Coronary artery (tissue), 2 donors: ENCODE results near the gene TNFRSF21.

Experiments used
- DNase-seq: peaks from one replicate; pipeline ENCODE4 v3.0.0-alpha.2; 2017; ENCODE audit warnings: low spot score
- H3K27ac ChIP-seq, 2 donors: fragments of 200-600 bp; sonication (generic); one replicate each; pipeline ENCODE4 v1.5.1; 2016 to 2019
- H3K4me3 ChIP-seq: fragments of 200-600 bp; sonication (generic); 2 replicates; pipeline ENCODE4 v1.5.1; 2016; ENCODE audit warnings: mild to moderate bottlenecking, moderate library complexity
- CTCF ChIP-seq: fragments of 200-600 bp; sonication (generic); IDR thresholded peaks from one replicate; pipeline ENCODE4 v1.5.1; 2019; ENCODE audit warnings: antibody characterized with exemption

Gene TNFRSF21

GRCh38 chr6:47262231-47262630 is 47.5 kb downstream of the TNFRSF21 start:
- no peak for DNase-seq
- TF ChIP-seq CTCF, result no peak
- H3K4me3 ChIP-seq, result no peak overlapping the region
- H3K27ac ChIP-seq, result no peak overlapping the region

GRCh38 chr6:47261191-47261590 is 48.5 kb downstream of the TNFRSF21 start:
- no peak overlapping the region for H3K27ac ChIP-seq
- no peak for DNase-seq
- TF ChIP-seq CTCF, result no peak
- H3K4me3 ChIP-seq, result no peak overlapping the region

- DNase-seq, result no peak
- no peak for TF ChIP-seq CTCF
- Histone ChIP-seq H3K4me3 (no peak overlapping the region), H3K27ac (no peak overlapping the region)
Observed at GRCh38 chr6:47260021-47260420, 49.7 kb downstream of the TNFRSF21 start.

- no peak for TF ChIP-seq CTCF
- no peak for DNase-seq
- H3K4me3 ChIP-seq, result no peak overlapping the region
Observed at GRCh38 chr6:47258724-47259347, 50.9 kb downstream of the TNFRSF21 start.

GRCh38 chr6:47256981-47257730 is 52.5 kb downstream of the TNFRSF21 start:
- no peak for DNase-seq
- no peak overlapping the region for H3K27ac ChIP-seq
- no peak overlapping the region for H3K4me3 ChIP-seq
- no peak for TF ChIP-seq CTCF

More at GRCh38 chr6:47258724-47259347, 50.9 kb downstream of the TNFRSF21 start:
- no peak overlapping the region for H3K27ac ChIP-seq

GRCh38 chr6:47256361-47256760 is 53.3 kb downstream of the TNFRSF21 start:
- Histone ChIP-seq H3K27ac (no peak overlapping the region), H3K4me3 (no peak overlapping the region)
- DNase-seq, result no peak
- TF ChIP-seq CTCF, result no peak

- H3K27ac ChIP-seq, result no peak overlapping the region
- DNase-seq, result no peak
- TF ChIP-seq CTCF, result no peak
- H3K4me3 ChIP-seq, result no peak overlapping the region
Observed at GRCh38 chr6:47254906-47255305, 54.8 kb downstream of the TNFRSF21 start.
